Naive thymus-derived CD4-positive, alpha-beta T cell (primary cell): ENCODE results near the gene KLLN. TPM values are rescaled to one million over a fixed set of nuclear protein-coding genes. Genes with fewer than 3 reads are reported as not detected.
A peak's percentile ranks its signal among the peaks of the same experiment; 100 is the strongest.
"Not testable (repeated sequence)": the region's sequence is repeated elsewhere in the genome, so short reads cannot be mapped to it uniquely, and the experiment has no call there.

Source experiments
- ATAC-seq: fragments of 150-1000 bp; cut with Tn5 transposase; 2 replicates; pipeline ENCODE4 v1.10.0; 2021; ENCODE audit warnings: mild to moderate bottlenecking, moderate library complexity
- CTCF ChIA-PET: fragments of 350-600 bp; sonication (Branson Sonifier 250); formaldehyde crosslinking; loops from one replicate; lab custom pipeline; 2021; ENCODE audit warnings: antibody characterized with exemption; lab: Charles Lee
- POLR2A ChIA-PET: fragments of 350-600 bp; sonication (Branson Sonifier 250); formaldehyde crosslinking; loops from one replicate; lab custom pipeline; 2021; ENCODE audit warnings: antibody characterized with exemption, inconsistent platforms; lab: Charles Lee
- DNase-seq, 9 donors: peaks; one replicate each; pipeline versions ENCODE4 v3.0.0 to v3.0.0-alpha.2; 2020 to 2022; ENCODE audit warnings: mixed read lengths in 1 of 9
- H3K27ac ChIP-seq: one replicate; pipeline ENCODE4 v1.7.0; 2013; ENCODE audit warnings: mild to moderate bottlenecking, low read depth, low read length, moderate library complexity
- H3K27me3 ChIP-seq, 2 donors: one replicate each; pipeline ENCODE4 v1.7.0; 2013; ENCODE audit warnings: low read length in 2 of 2, mild to moderate bottlenecking in 2 of 2, moderate library complexity in 2 of 2; ENCODE audit not compliant: control insufficient read depth in 2 of 2, insufficient read depth in 2 of 2
- H3K36me3 ChIP-seq, 3 experiments: 1 replicate in 2 of 3; 2 replicates in 1 of 3; pipeline ENCODE4 v1.7.0; 2013; ENCODE audit warnings: low read length in 3 of 3, mild to moderate bottlenecking in 3 of 3, moderate library complexity in 1 of 3; ENCODE audit not compliant: insufficient read depth in 3 of 3, control insufficient read depth in 2 of 3
- H3K4me1 ChIP-seq, 2 donors: one replicate each; pipeline ENCODE4 v1.7.0; 2013; ENCODE audit warnings: low read length in 2 of 2, mild to moderate bottlenecking in 2 of 2, moderate library complexity in 1 of 2; ENCODE audit not compliant: control insufficient read depth in 2 of 2, insufficient read depth in 2 of 2
- H3K4me3 ChIP-seq: 2 replicates; pipeline ENCODE4 v1.7.0; 2013; ENCODE audit warnings: mild to moderate bottlenecking, low read length
- H3K9me3 ChIP-seq, 3 experiments: 1 replicate in 2 of 3; 2 replicates in 1 of 3; pipeline ENCODE4 v1.7.0; 2013; ENCODE audit warnings: low read length in 3 of 3; ENCODE audit not compliant: control insufficient read depth in 2 of 3
- H3K27ac Mint-ChIP-seq, 9 donors: one replicate each; pipeline ENCODE4 v1.8.0; 2020 to 2022; ENCODE audit warnings: mixed read lengths in 9 of 9, mild to moderate bottlenecking in 8 of 9, moderate library complexity in 5 of 9, inconsistent platforms in 2 of 9
- H3K27me3 Mint-ChIP-seq, 5 donors: one replicate each; pipeline ENCODE4 v1.8.0; 2021 to 2022; ENCODE audit warnings: mixed read lengths in 5 of 5, mild to moderate bottlenecking in 1 of 5
- H3K36me3 Mint-ChIP-seq, 5 donors: one replicate each; pipeline ENCODE4 v1.8.0; 2020 to 2022; ENCODE audit warnings: mixed read lengths in 5 of 5, mild to moderate bottlenecking in 3 of 5, inconsistent platforms in 1 of 5
- H3K4me1 Mint-ChIP-seq, 7 donors: one replicate each; pipeline ENCODE4 v1.8.0; 2020 to 2022; ENCODE audit warnings: mixed read lengths in 7 of 7, mild to moderate bottlenecking in 3 of 7, inconsistent platforms in 1 of 7
- H3K4me3 Mint-ChIP-seq, 10 donors: one replicate each; pipeline ENCODE4 v1.8.0; 2020 to 2022; ENCODE audit warnings: mild to moderate bottlenecking in 10 of 10, mixed read lengths in 10 of 10, moderate library complexity in 6 of 10, inconsistent platforms in 2 of 10
- H3K9me3 Mint-ChIP-seq, 11 donors: one replicate each; pipeline ENCODE4 v1.8.0; 2020 to 2022; ENCODE audit warnings: mixed read lengths in 11 of 11, mild to moderate bottlenecking in 4 of 11, inconsistent platforms in 1 of 11, moderate library complexity in 1 of 11
- intact Hi-C, 2 donors: fragments of 100-400 bp; cut with micrococcal nuclease; formaldehyde crosslinking; loops; one replicate each; pipeline ENCODE4 v1.15.1; 2023
- polyA plus RNA-seq, 2 donors: library from polyadenylated mRNA; unstranded; fragments of 300-500 nt; fragmentation: Illumina TruSeq; gene quantifications; one replicate each; pipeline ENCODE4 v1.2.3, GENCODE V29; 2021
- total RNA-seq, 6 experiments: library from RNA in 5 of 6; stranded (reverse) in 5 of 6; gene quantifications; 1 replicate in 5 of 6; 2 replicates in 1 of 6; pipeline ENCODE4 v1.2.3 and lab custom pipeline; 2021 to 2026

KLLN gene
- total and polyA plus RNA-seq, 7 experiments from 2014 or later: 0.25 to 1.6 (median 0.68) TPM; not detected in 1

- peaks cover 0 to 10% (median 0%) of the 10 kb centered on the region in 3 experiments for H3K36me3 ChIP-seq
- no peaks in the 10 kb centered on the region for H3K27me3 Mint-ChIP-seq
- H3K9me3 Mint-ChIP-seq: peaks cover 0 to 10% (median 0%) of the 10 kb centered on the region in 11 donors
- H3K4me3 ChIP-seq: peak overlapping the region; percentile 90
- ATAC-seq (peak; percentile 3), DNase-seq (peak in 2 of 9 donors; percentile 15 to 32)
- H3K4me1 Mint-ChIP-seq: peaks cover 23 to 36% (median 27%) of the 10 kb centered on the region in 7 donors
- H3K27ac ChIP-seq: peak overlapping the region; percentile 75
- POLR2A ChIA-PET: interaction anchor here (0.6 to 6.5 kb wide), 25 partner anchors 10 to 1440 kb away, joined by 3 to 104 read pairs (median 7); partner anchors contain the start of genes ATAD1, IFIT2, RNLS and STAMBPL1
- H3K4me1 ChIP-seq: peaks cover 1 to 16% of the 10 kb centered on the region in 2 donors
- H3K27ac Mint-ChIP-seq: peak overlapping the region; percentile 90 to 99 (median 97)
- H3K36me3 Mint-ChIP-seq: peaks cover 0 to 12% (median under 1%) of the 10 kb centered on the region in 5 donors
- peak overlapping the region; percentile 91 to 100 (median 96) for H3K4me3 Mint-ChIP-seq
- CTCF ChIA-PET: interaction anchor here (0.8 to 8.4 kb wide), 11 partner anchors 10 to 692 kb away, joined by 3 to 108 read pairs (median 5); partner anchors contain the start of gene ATAD1
- intact Hi-C loops: loop anchor here (5.0 to 10.0 kb wide), 14 partner anchors 56 to 1441 kb away; partner anchors contain the start of genes GLUD1 (in 2 of the 2), SHLD2 (in 2 of the 2), FAS (in 1 of the 2) and IFIT2 (in 1 of the 2)
- no peaks in the 10 kb centered on the region for H3K9me3 ChIP-seq
- H3K27me3 ChIP-seq: no peaks in the 10 kb centered on the region
Observed at GRCh38 chr10:87861566-87861952, 1.8 kb downstream of the KLLN start.

DNA sequence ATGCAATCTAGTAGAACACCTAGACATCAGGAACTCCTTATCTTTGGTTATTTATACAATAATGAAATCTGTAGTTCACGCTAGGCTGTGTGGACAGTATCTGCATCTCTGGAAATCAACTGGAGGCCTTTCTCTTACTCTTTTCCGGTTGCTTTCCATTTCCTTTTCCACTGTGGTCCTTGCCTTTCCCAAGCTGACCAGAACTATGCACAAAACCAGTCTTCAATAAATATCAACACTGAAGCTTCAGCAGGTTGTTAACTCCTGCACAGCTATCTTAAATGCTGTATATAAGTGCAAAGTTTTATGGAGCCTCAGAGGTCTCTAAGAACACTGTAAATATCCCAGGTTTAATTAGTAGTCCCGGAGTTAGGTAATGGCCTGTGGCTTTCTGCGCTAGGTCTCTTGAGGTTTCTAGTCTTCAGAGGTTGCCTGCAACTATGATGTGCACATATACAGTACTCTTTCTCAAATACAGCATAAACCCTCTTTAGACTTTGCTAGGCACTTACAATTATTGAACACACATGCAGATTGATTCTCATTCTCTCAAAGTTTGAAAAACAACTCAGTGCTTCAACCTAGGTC lies 2.4 kb downstream of the KLLN start:
- peak overlapping the region; percentile 90 for H3K4me3 ChIP-seq
- intact Hi-C loops: loop anchor here (1.0 to 10.0 kb wide), 19 partner anchors 10 to 1441 kb away; partner anchors contain the start of genes GLUD1 (in 2 of the 2), SHLD2 (in 2 of the 2), FAS (in 1 of the 2) and IFIT2 (in 1 of the 2)
- no peak for ATAC-seq

DNA sequence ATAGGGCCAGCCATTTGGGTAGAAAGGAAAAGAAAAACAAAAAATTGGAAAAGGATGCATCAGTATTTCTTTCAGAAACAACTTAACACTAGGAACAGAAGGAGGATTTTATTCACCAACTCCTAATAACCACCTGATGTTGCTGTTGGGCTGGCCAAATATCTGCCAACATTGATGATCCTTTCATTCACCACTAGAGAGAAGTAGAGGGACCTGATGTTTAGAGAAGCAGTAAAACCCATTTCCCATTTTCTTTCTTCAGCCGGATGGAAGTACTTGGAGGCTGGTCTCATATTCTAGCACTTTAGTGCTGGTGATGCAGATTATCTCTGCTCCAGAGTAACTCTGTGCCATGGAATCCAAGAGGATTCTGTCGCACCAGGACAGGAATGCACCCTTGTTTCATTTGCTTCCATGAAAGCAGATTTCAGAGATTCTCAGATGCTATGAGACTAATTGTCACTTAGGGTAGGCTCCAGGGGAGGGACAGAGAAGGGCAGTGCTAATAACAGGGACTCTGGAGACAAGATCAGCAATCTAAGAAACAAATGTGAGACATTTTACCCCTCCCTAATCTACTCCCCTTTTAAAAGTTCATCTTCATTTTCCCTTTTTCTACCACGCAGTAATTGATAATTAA lies 3.1 kb downstream of the KLLN start:
- peak overlapping the region; percentile 75 for H3K27ac ChIP-seq

More for the DNA sequence above, 2.4 kb downstream of the KLLN start:
- Mint-ChIP-seq H3K4me3 (peak overlapping the region; percentile 91 to 100 (median 96)), H3K27me3 (no peaks in the 10 kb centered on the region), H3K36me3 (peaks cover 0 to 10% (median 0%) of the 10 kb centered on the region in 5 donors), H3K4me1 (peaks cover 22 to 34% (median 25%) of the 10 kb centered on the region in 7 donors), H3K27ac (peak overlapping the region; percentile 90 to 99 (median 97)), H3K9me3 (peaks cover 0 to 10% (median 0%) of the 10 kb centered on the region in 11 donors)
- H3K9me3 ChIP-seq: no peaks in the 10 kb centered on the region
- no peaks in the 10 kb centered on the region for H3K27me3 ChIP-seq
- DNase-seq: peak in 1 of 9 donors; percentile 5
- ChIA-PET CTCF (interaction anchor here (0.8 to 8.4 kb wide), 10 partner anchors 9 to 693 kb away, joined by 3 to 108 read pairs (median 6); no protein-coding TSS in a partner anchor), POLR2A (interaction anchor here (0.6 to 6.5 kb wide), 20 partner anchors 10 to 1391 kb away, joined by 3 to 104 read pairs (median 6); partner anchors contain the start of genes ATAD1, LIPA, RNLS and STAMBPL1)
- H3K36me3 ChIP-seq: peaks cover 0 to 10% (median 0%) of the 10 kb centered on the region in 3 experiments
- peak overlapping the region; percentile 75 for H3K27ac ChIP-seq
- H3K4me1 ChIP-seq: peaks cover 0 to 16% of the 10 kb centered on the region in 2 donors

GRCh38 chr10:87855665-87856064 lies 7.7 kb downstream of the KLLN start:
- H3K36me3 Mint-ChIP-seq, H3K4me3 Mint-ChIP-seq, intact Hi-C loops, H3K27me3 ChIP-seq, H3K27me3 Mint-ChIP-seq, ATAC-seq, H3K9me3 ChIP-seq, H3K9me3 Mint-ChIP-seq, H3K36me3 ChIP-seq, H3K4me3 ChIP-seq, H3K27ac ChIP-seq, H3K4me1 ChIP-seq: not testable (repeated sequence)
- CTCF ChIA-PET: interaction anchor here (0.9 to 8.4 kb wide), 2 partner anchors 253 to 532 kb away, joined by 3 to 108 read pairs; no protein-coding TSS in a partner anchor
- POLR2A ChIA-PET: interaction anchor here (0.6 to 1.2 kb wide), 2 partner anchors 36 to 531 kb away, joined by 4 to 5 read pairs; no protein-coding TSS in a partner anchor
- peak in 1 of 9 donors; percentile 16 for DNase-seq
- H3K27ac Mint-ChIP-seq: peak overlapping the region in 1 of 9 donors; percentile 36
- peaks cover 10 to 32% (median 26%) of the 10 kb centered on the region in 7 donors for H3K4me1 Mint-ChIP-seq

More for the DNA sequence above, 3.1 kb downstream of the KLLN start:
- Histone ChIP-seq H3K9me3 (no peaks in the 10 kb centered on the region), H3K27me3 (no peaks in the 10 kb centered on the region), H3K4me1 (peaks cover 0 to 16% of the 10 kb centered on the region in 2 donors), H3K36me3 (peaks cover 0 to 10% (median 0%) of the 10 kb centered on the region in 3 experiments), H3K4me3 (no peak overlapping the region)
- no peaks in the 10 kb centered on the region for H3K27me3 Mint-ChIP-seq
- peaks cover 0 to 10% (median 0%) of the 10 kb centered on the region in 11 donors for H3K9me3 Mint-ChIP-seq
- CTCF ChIA-PET: interaction anchor here (0.8 to 8.4 kb wide), 7 partner anchors 231 to 532 kb away, joined by 3 to 108 read pairs (median 17); no protein-coding TSS in a partner anchor
- H3K27ac Mint-ChIP-seq: peak overlapping the region; percentile 35 to 98 (median 91)
- H3K4me1 Mint-ChIP-seq: peaks cover 17 to 29% (median 24%) of the 10 kb centered on the region in 7 donors
- H3K36me3 Mint-ChIP-seq: peaks cover 0 to 7% (median 0%) of the 10 kb centered on the region in 5 donors
- intact Hi-C loops: loop anchor here (1.0 to 10.0 kb wide), 19 partner anchors 9 to 1442 kb away; partner anchors contain the start of genes GLUD1 (in 2 of the 2), SHLD2 (in 2 of the 2), FAS (in 1 of the 2) and IFIT2 (in 1 of the 2)
- peak in 7 of 9 donors; percentile 49 to 75 (median 66) for DNase-seq
- POLR2A ChIA-PET: interaction anchor here (0.6 to 6.5 kb wide), 6 partner anchors 41 to 1391 kb away, joined by 3 to 104 read pairs (median 20); partner anchors contain the start of genes ATAD1 and LIPA
- no peak for ATAC-seq
- peak overlapping the region; percentile 0 to 99 (median 50) for H3K4me3 Mint-ChIP-seq

DNA sequence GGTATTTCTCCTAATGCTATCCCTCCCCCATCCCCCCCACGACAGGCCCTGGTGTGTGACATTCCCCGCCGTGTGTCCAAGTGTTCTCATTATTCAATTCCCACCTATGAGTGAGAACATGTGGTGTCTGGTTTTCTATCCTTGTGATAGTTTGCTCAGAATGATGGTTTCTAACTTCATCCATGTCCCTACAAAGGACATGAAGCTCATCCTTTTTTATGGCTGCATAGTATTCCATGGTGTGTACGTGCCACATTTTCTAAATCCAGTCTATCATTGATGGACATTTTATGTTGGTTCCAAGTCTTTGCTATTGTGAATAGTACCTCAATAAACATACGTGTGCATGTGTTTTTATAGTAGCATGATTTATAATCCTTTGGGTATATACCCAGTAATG lies 8.1 kb downstream of the KLLN start:
- H3K27ac Mint-ChIP-seq: peak overlapping the region in 1 of 9 donors; percentile 36
- peaks cover 7 to 28% (median 22%) of the 10 kb centered on the region in 7 donors for H3K4me1 Mint-ChIP-seq
- not testable (repeated sequence) for H3K4me3 ChIP-seq

More for the DNA sequence above, 8.1 kb downstream of the KLLN start:
- H3K4me3 Mint-ChIP-seq, H3K36me3 Mint-ChIP-seq, intact Hi-C loops, H3K27ac ChIP-seq, H3K27me3 ChIP-seq, H3K27me3 Mint-ChIP-seq, H3K4me1 ChIP-seq, H3K9me3 Mint-ChIP-seq, H3K9me3 ChIP-seq, DNase-seq, ATAC-seq, H3K36me3 ChIP-seq: not testable (repeated sequence)
- ChIA-PET CTCF (interaction anchor here (0.9 kb wide), 1 partner anchor 253 kb away, joined by 3 read pairs; no protein-coding TSS in a partner anchor), POLR2A (interaction anchor here (0.6 kb wide), 1 partner anchor 36 kb away, joined by 5 read pairs; no protein-coding TSS in a partner anchor)
